C4-2B (cell line): ENCODE data around the gene NEO1.

ENCODE experiments used
- CTCF ChIP-seq: fragments of 450-650 bp; conservative IDR thresholded peaks from 2 replicates; pipeline ENCODE4 v1.5.1; 2017; ENCODE audit warnings: mild to moderate bottlenecking
- ZFX ChIP-seq: fragments of 450-650 bp; IDR thresholded peaks from 2 replicates; pipeline ENCODE4 v1.6.1; 2017

DNA sequence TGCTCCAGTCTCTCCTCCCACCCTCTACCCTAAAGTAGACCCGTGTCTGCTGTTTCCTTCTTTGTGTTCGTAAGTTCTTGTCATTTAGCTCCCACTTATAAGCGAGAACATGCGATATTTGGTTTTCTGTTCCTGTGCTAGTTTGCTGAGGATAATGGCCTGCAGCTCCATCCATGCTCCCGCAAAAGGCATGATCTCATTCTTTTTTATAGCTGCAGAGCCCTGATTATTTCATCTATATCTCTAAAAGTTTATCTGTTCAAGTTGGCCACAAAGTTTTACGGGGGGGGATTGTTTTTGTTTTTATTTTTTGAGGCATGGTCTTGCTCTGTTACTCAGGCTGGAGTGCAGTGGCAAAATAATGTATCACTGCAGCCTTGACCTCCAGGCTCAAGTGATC, 4.4 kb upstream of the NEO1 start:
- TF ChIP-seq CTCF, result no peak
- TF ChIP-seq ZFX, result no peak
